HepG2 (cell line): ENCODE data around the gene CPNE8. TPM values are rescaled to one million over a fixed set of nuclear protein-coding genes. Genes with fewer than 3 reads are reported as not detected.

Experiments used
- BCL6 ChIP-seq: IDR thresholded peaks from 2 replicates; pipeline ENCODE4 v1.6.1; 2016; ENCODE audit warnings: missing genetic modification reagents, missing compliant biosample characterization
- FOSL2 ChIP-seq: sonication (generic); formaldehyde crosslinking; IDR thresholded peaks from 2 replicates; pipeline ENCODE4 v1.4.0; 2020; ENCODE audit warnings: missing genetic modification reagents
- FOXA3 ChIP-seq: IDR thresholded peaks from 2 replicates; pipeline ENCODE4 v1.6.1; 2016; ENCODE audit warnings: missing genetic modification reagents, missing compliant biosample characterization
- FOXJ3 ChIP-seq: sonication (generic); formaldehyde crosslinking; IDR thresholded peaks from 2 replicates; pipeline ENCODE4 v1.4.0; 2020; ENCODE audit warnings: missing genetic modification reagents, mild to moderate bottlenecking, borderline replicate concordance
- HHEX ChIP-seq: IDR thresholded peaks from 2 replicates; pipeline ENCODE4 v1.6.1; 2016; ENCODE audit warnings: control low read depth
- ZMYM2 ChIP-seq: sonication (generic); formaldehyde crosslinking; IDR thresholded peaks from 2 replicates; pipeline ENCODE4 v1.8.0; 2022; ENCODE audit warnings: mild to moderate bottlenecking, missing genetic modification reagents
- ZNF644 ChIP-seq: IDR thresholded peaks from 2 replicates; pipeline ENCODE4 v1.6.1; 2016; ENCODE audit warnings: low read depth
- polyA plus RNA-seq, 8 experiments: library from polyadenylated mRNA; depleted of rRNA in 3 of 8; stranded (reverse) in 7 of 8; unstranded in 1 of 8; fragments of >200 nt; fragmentation: Illumina TruSeq in 4 of 8; extraction: Trizol in 4 of 8; gene quantifications; 2 replicates each; pipeline versions ENCODE4 v1.2.1 to v1.2.3, GENCODE V29; 2011 to 2016; ENCODE audit warnings: low read depth in 4 of 8, missing spikeins in 1 of 8, mixed read lengths in 1 of 8; ENCODE audit not compliant: insufficient read depth in 1 of 8
- total RNA-seq, 5 experiments: library from RNA; depleted of rRNA; stranded (reverse); fragments of >200 nt; fragmentation: Illumina TruSeq; extraction: Trizol; gene quantifications; 2 replicates each; pipeline ENCODE4 v1.2.3, GENCODE V29; 2016; ENCODE audit warnings: low read depth in 1 of 5
- TF ChIP-seq, protein P1 (sequence below): sonication (generic); formaldehyde crosslinking; IDR thresholded peaks from 2 replicates; pipeline ENCODE4 v1.5.1; 2020; ENCODE audit warnings: mild to moderate bottlenecking, missing genetic modification reagents, moderate library complexity
- TF ChIP-seq, protein P2 (sequence below): sonication (generic); formaldehyde crosslinking; IDR thresholded peaks from 2 replicates; pipeline ENCODE4 v1.9.0; 2022; ENCODE audit warnings: low read depth, missing genetic modification reagents

The CPNE8 gene
- total and polyA plus RNA-seq, 2 of the 13 experiments (the other 11 are each of a cell fraction or from before 2014, with no cell fraction given) = 2.4 to 2.7 TPM

DNA sequence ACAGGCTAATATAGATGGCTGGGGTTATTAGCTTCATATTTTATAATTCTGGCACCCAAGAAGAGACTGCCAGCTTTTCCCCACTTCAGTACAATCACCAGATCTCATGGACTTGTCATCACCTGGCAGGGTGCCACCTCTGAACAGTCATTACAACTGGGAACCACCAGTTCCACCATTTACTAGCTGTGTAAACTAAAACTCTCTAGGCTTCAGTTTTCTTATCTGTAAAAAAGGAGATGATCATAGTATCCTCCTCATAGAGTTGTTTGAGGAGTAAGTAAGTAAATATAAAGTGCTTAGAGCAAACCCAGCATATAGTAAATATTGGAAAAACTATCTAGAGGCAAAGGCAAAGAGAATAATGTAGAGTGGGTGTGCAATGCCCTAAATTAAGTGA lies 19.3 kb downstream of the CPNE8 start (continued):
- TF ChIP-seq, protein P1, sequence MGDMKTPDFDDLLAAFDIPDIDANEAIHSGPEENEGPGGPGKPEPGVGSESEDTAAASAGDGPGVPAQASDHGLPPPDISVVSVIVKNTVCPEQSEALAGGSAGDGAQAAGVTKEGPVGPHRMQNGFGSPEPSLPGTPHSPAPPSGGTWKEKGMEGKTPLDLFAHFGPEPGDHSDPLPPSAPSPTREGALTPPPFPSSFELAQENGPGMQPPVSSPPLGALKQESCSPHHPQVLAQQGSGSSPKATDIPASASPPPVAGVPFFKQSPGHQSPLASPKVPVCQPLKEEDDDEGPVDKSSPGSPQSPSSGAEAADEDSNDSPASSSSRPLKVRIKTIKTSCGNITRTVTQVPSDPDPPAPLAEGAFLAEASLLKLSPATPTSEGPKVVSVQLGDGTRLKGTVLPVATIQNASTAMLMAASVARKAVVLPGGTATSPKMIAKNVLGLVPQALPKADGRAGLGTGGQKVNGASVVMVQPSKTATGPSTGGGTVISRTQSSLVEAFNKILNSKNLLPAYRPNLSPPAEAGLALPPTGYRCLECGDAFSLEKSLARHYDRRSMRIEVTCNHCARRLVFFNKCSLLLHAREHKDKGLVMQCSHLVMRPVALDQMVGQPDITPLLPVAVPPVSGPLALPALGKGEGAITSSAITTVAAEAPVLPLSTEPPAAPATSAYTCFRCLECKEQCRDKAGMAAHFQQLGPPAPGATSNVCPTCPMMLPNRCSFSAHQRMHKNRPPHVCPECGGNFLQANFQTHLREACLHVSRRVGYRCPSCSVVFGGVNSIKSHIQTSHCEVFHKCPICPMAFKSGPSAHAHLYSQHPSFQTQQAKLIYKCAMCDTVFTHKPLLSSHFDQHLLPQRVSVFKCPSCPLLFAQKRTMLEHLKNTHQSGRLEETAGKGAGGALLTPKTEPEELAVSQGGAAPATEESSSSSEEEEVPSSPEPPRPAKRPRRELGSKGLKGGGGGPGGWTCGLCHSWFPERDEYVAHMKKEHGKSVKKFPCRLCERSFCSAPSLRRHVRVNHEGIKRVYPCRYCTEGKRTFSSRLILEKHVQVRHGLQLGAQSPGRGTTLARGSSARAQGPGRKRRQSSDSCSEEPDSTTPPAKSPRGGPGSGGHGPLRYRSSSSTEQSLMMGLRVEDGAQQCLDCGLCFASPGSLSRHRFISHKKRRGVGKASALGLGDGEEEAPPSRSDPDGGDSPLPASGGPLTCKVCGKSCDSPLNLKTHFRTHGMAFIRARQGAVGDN (CRISPR knock-in tag) = no peak
- TF ChIP-seq ZNF644 (0 out of 2 replicates have a peak, but pooled peaks have one; percentile 48), FOSL2 (CRISPR knock-in tag) (peak; percentile 40), FOXA3 (CRISPR knock-in tag) (0 out of 2 replicates have a peak, but pooled peaks have one; percentile 31), HHEX (CRISPR knock-in tag) (peak; percentile 65; the same call in 1 of the 2 replicates), BCL6 (CRISPR knock-in tag) (peak; percentile 88), FOXJ3 (CRISPR knock-in tag) (peak; percentile 39; the same call in 1 of the 2 replicates), ZMYM2 (CRISPR knock-in tag) (no peak)
- TF ChIP-seq, protein P2, sequence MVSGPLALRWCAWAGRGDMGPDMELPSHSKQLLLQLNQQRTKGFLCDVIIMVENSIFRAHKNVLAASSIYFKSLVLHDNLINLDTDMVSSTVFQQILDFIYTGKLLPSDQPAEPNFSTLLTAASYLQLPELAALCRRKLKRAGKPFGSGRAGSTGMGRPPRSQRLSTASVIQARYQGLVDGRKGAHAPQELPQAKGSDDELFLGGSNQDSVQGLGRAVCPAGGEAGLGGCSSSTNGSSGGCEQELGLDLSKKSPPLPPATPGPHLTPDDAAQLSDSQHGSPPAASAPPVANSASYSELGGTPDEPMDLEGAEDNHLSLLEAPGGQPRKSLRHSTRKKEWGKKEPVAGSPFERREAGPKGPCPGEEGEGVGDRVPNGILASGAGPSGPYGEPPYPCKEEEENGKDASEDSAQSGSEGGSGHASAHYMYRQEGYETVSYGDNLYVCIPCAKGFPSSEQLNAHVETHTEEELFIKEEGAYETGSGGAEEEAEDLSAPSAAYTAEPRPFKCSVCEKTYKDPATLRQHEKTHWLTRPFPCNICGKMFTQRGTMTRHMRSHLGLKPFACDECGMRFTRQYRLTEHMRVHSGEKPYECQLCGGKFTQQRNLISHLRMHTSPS (CRISPR knock-in tag) = no peak
- TF ChIP-seq, all 625 proteins: peak for 11
